K562 (cell line): ENCODE data around the gene ATP5ME. TPM values are rescaled to one million over a fixed set of nuclear protein-coding genes. Genes with fewer than 3 reads are reported as not detected.

ENCODE experiments used
- EP400 ChIP-seq: fragments of 450-650 bp; IDR thresholded peaks from 2 replicates; pipeline ENCODE4 v1.6.1; 2017; ENCODE audit warnings: antibody characterized with exemption, mild to moderate bottlenecking, moderate library complexity
- ILK ChIP-seq: fragments of 450-650 bp; IDR thresholded peaks from 2 replicates; pipeline ENCODE4 v1.6.1; 2016; ENCODE audit warnings: missing genetic modification characterization, low read depth, mild to moderate bottlenecking, missing compliant biosample characterization, moderate library complexity, borderline replicate concordance
- NFYB ChIP-seq: IDR thresholded peaks from 2 replicates; pipeline ENCODE4 v1.6.1; 2011; ENCODE audit warnings: mild to moderate bottlenecking, moderate library complexity; ENCODE audit not compliant: insufficient read length; ENCODE audit errors: extremely low read depth
- PTTG1 ChIP-seq: fragments of 450-650 bp; IDR thresholded peaks from 2 replicates; pipeline ENCODE4 v1.6.1; 2016; ENCODE audit warnings: low read depth, mild to moderate bottlenecking, missing genetic modification characterization, missing compliant biosample characterization
- RBM39 ChIP-seq: fragments of 200-400 bp; formaldehyde crosslinking; optimal IDR thresholded peaks from 2 replicates; pipeline ENCODE3; 2018; ENCODE audit warnings: low read depth, low read length
- SMAD3 ChIP-seq: fragments of 450-650 bp; formaldehyde crosslinking; conservative IDR thresholded peaks from 2 replicates; pipeline ENCODE4 v1.4.0; 2020; ENCODE audit warnings: mild to moderate bottlenecking
- SPI1 ChIP-seq: IDR thresholded peaks from 2 replicates; pipeline ENCODE4 v1.6.1; 2011; ENCODE audit warnings: low read depth, low read length, control low read depth, borderline replicate concordance
- SRSF1 ChIP-seq: fragments of 200-400 bp; formaldehyde crosslinking; IDR thresholded peaks from 2 replicates; pipeline ENCODE4 v1.6.1; 2017; ENCODE audit warnings: mild to moderate bottlenecking, low read depth, low read length, moderate library complexity
- VEZF1 ChIP-seq: fragments of 200-800 bp; sonication (Bioruptor generic); IDR thresholded peaks from 2 replicates; pipeline ENCODE4 v1.6.1; 2017; ENCODE audit warnings: missing genetic modification characterization, missing compliant biosample characterization
- ZNF282 ChIP-seq: sonication (generic); formaldehyde crosslinking; IDR thresholded peaks from 2 replicates; pipeline ENCODE4 v1.8.1; 2023; ENCODE audit warnings: missing genetic modification reagents
- ZNF75A ChIP-seq: fragments of 450-650 bp; formaldehyde crosslinking; IDR thresholded peaks from 2 replicates; pipeline ENCODE4 v1.4.0; 2020; ENCODE audit warnings: mild to moderate bottlenecking
- ZNF79 ChIP-seq: fragments of 250-450 bp; sonication (Bioruptor Pico); IDR thresholded peaks from 2 replicates; pipeline ENCODE4 v1.4.0; 2020; ENCODE audit warnings: low read depth, mild to moderate bottlenecking, moderate library complexity
- polyA plus RNA-seq, 8 experiments: library from polyadenylated mRNA; depleted of rRNA in 4 of 8; stranded (reverse) in 5 of 8; unstranded in 3 of 8; fragments of >200 nt; fragmentation: Nextera tagmentation in 2 of 8; fragmentation: Illumina TruSeq in 1 of 8; extraction: Ambion mirVana in 2 of 8; extraction: Trizol in 1 of 8; gene quantifications; 2 replicates each; pipeline versions ENCODE4 v1.2.1 to v1.2.3, GENCODE V29; 2011 to 2014; ENCODE audit warnings: inconsistent platforms in 1 of 8, missing spikeins in 1 of 8
- total RNA-seq, 7 experiments: library from RNA; depleted of rRNA in 6 of 7; stranded (reverse); fragments of >200 nt in 6 of 7; fragmentation: Illumina TruSeq in 2 of 7; extraction: Trizol in 2 of 7; gene quantifications; 2 replicates each; pipeline versions ENCODE4 v1.2.1 to v1.2.3, GENCODE V29; 2011 to 2021; ENCODE audit warnings: low replicate concordance in 1 of 7
- TF ChIP-seq, protein P1 (sequence below), 2 experiments: IDR thresholded peaks; 2 replicates each; pipeline ENCODE4 v1.6.1; 2012; ENCODE audit warnings: improper control_type of control experiment in 2 of 2, low read depth in 2 of 2, low read length in 2 of 2, borderline replicate concordance in 1 of 2
- TF ChIP-seq, protein P2 (sequence below): fragments of 250-450 bp; sonication (Bioruptor Pico); IDR thresholded peaks from 2 replicates; pipeline ENCODE4 v1.8.0; 2022; ENCODE audit warnings: moderate library complexity, mild to moderate bottlenecking, inconsistent platforms
- TF ChIP-seq, protein P3 (sequence below), 2 experiments: IDR thresholded peaks; 2 replicates each; pipeline ENCODE4 v1.6.1; 2011; ENCODE audit warnings: borderline replicate concordance in 1 of 2, control low read depth in 1 of 2, low read depth in 1 of 2, low read length in 1 of 2, mild to moderate bottlenecking in 1 of 2, mixed read lengths in 1 of 2, moderate library complexity in 1 of 2; ENCODE audit not compliant: insufficient read depth in 1 of 2, insufficient read length in 1 of 2, poor library complexity in 1 of 2, severe bottlenecking in 1 of 2; ENCODE audit errors: extremely low read depth in 1 of 2
- TF ChIP-seq, protein P4 (sequence below): fragments of 450-650 bp; formaldehyde crosslinking; IDR thresholded peaks from 2 replicates; pipeline ENCODE4 v1.4.0; 2022; ENCODE audit warnings: mild to moderate bottlenecking, moderate library complexity

The ATP5ME gene
- total and polyA plus RNA-seq, 9 of the 15 experiments (the other 6 are each of a cell fraction or from before 2014, with no cell fraction given), result 509 to 2,480 (median 887) TPM

- TF ChIP-seq, protein P1, sequence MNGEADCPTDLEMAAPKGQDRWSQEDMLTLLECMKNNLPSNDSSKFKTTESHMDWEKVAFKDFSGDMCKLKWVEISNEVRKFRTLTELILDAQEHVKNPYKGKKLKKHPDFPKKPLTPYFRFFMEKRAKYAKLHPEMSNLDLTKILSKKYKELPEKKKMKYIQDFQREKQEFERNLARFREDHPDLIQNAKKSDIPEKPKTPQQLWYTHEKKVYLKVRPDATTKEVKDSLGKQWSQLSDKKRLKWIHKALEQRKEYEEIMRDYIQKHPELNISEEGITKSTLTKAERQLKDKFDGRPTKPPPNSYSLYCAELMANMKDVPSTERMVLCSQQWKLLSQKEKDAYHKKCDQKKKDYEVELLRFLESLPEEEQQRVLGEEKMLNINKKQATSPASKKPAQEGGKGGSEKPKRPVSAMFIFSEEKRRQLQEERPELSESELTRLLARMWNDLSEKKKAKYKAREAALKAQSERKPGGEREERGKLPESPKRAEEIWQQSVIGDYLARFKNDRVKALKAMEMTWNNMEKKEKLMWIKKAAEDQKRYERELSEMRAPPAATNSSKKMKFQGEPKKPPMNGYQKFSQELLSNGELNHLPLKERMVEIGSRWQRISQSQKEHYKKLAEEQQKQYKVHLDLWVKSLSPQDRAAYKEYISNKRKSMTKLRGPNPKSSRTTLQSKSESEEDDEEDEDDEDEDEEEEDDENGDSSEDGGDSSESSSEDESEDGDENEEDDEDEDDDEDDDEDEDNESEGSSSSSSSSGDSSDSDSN (IDR thresholded peaks at IDR 0.05; ENCODE audit: borderline replicate concordance in 1 of 2, low read depth in 2 of 2, low read length in 2 of 2), result peak in 1 of 2 experiments; percentile 65; a peak in 1 of 4 replicates
- peak; percentile 57; the same call in 1 of the 2 replicates for TF ChIP-seq EP400
- TF ChIP-seq, protein P2, sequence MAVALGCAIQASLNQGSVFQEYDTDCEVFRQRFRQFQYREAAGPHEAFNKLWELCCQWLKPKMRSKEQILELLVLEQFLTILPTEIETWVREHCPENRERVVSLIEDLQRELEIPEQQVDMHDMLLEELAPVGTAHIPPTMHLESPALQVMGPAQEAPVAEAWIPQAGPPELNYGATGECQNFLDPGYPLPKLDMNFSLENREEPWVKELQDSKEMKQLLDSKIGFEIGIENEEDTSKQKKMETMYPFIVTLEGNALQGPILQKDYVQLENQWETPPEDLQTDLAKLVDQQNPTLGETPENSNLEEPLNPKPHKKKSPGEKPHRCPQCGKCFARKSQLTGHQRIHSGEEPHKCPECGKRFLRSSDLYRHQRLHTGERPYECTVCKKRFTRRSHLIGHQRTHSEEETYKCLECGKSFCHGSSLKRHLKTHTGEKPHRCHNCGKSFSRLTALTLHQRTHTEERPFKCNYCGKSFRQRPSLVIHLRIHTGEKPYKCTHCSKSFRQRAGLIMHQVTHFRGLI (CRISPR knock-in tag), result no peak
- TF ChIP-seq RBM39, result no peak
- TF ChIP-seq, protein P3, sequence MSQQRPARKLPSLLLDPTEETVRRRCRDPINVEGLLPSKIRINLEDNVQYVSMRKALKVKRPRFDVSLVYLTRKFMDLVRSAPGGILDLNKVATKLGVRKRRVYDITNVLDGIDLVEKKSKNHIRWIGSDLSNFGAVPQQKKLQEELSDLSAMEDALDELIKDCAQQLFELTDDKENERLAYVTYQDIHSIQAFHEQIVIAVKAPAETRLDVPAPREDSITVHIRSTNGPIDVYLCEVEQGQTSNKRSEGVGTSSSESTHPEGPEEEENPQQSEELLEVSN (IDR thresholded peaks at IDR 0.05; ENCODE audit: borderline replicate concordance in 1 of 2, extremely low read depth in 1 of 2, insufficient read depth in 1 of 2, insufficient read length in 1 of 2, low read depth in 1 of 2, low read length in 1 of 2, poor library complexity in 1 of 2, severe bottlenecking in 1 of 2), result peak in 1 of 2 experiments; percentile 27
- no peak; the same call in 1 of the 2 replicates for TF ChIP-seq VEZF1 (CRISPR knock-in tag)
- TF ChIP-seq ZNF75A (CRISPR knock-in tag), result no peak
- TF ChIP-seq, protein P4, sequence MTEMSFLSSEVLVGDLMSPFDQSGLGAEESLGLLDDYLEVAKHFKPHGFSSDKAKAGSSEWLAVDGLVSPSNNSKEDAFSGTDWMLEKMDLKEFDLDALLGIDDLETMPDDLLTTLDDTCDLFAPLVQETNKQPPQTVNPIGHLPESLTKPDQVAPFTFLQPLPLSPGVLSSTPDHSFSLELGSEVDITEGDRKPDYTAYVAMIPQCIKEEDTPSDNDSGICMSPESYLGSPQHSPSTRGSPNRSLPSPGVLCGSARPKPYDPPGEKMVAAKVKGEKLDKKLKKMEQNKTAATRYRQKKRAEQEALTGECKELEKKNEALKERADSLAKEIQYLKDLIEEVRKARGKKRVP (CRISPR knock-in tag), result no peak
- TF ChIP-seq SPI1, result no peak; the same call in 1 of the 2 replicates
- no peak for TF ChIP-seq ILK
- TF ChIP-seq PTTG1 (tag), result no peak
- TF ChIP-seq SRSF1, result no peak
- no peak for TF ChIP-seq NFYB
- TF ChIP-seq SMAD3, result no peak
- TF ChIP-seq ZNF79 (CRISPR knock-in tag), result no peak
- TF ChIP-seq ZNF282 (CRISPR knock-in tag), result 0 out of 2 replicates have a peak, but pooled peaks have one; percentile 54
Observed at GRCh38 chr4:687048-687970, 13.2 kb upstream of the ATP5ME start (continued).
